ENCODE data around the gene ARHGAP6.
A peak's percentile ranks its signal among the peaks of the same experiment; 100 is the strongest.
"Not testable (repeated sequence)": the region's sequence is repeated elsewhere in the genome, so short reads cannot be mapped to it uniquely, and the experiment has no call there.

Gene ARHGAP6

GRCh38 chrX:11567528-11568220, 98.0 kb downstream of the ARHGAP6 start:
- no peak for DNase-seq

- no peak for DNase-seq
Observed at GRCh38 chrX:11566789-11567188, 98.9 kb downstream of the ARHGAP6 start.

- DNase-seq: no peak
Observed at GRCh38 chrX:11566173-11566572, 99.5 kb downstream of the ARHGAP6 start.

GRCh38 chrX:11564546-11564945, 101.2 kb downstream of the ARHGAP6 start:
- DNase-seq: no peak

GRCh38 chrX:11562570-11562969, 103.2 kb downstream of the ARHGAP6 start:
- DNase-seq: no peak

GRCh38 chrX:11558972-11559371, 106.7 kb downstream of the ARHGAP6 start:
- no peak for DNase-seq

GRCh38 chrX:11557120-11557519, 108.6 kb downstream of the ARHGAP6 start:
- no peak for DNase-seq

- no peak for DNase-seq
Observed at GRCh38 chrX:11555759-11556158, 110.0 kb downstream of the ARHGAP6 start.

GRCh38 chrX:11553594-11553993, 112.1 kb downstream of the ARHGAP6 start:
- DNase-seq: no peak

- DNase-seq: no peak
Observed at GRCh38 chrX:11551151-11551550, 114.6 kb downstream of the ARHGAP6 start.

GRCh38 chrX:11546917-11547316, 118.8 kb downstream of the ARHGAP6 start:
- no peak for DNase-seq

- no peak for DNase-seq
Observed at GRCh38 chrX:11543249-11543648, 122.5 kb downstream of the ARHGAP6 start.

GRCh38 chrX:11541510-11541909, 124.2 kb downstream of the ARHGAP6 start:
- no peak for DNase-seq

- no peak for DNase-seq
Observed at GRCh38 chrX:11540532-11541377, 125.0 kb downstream of the ARHGAP6 start.

- DNase-seq: no peak
Observed at GRCh38 chrX:11537141-11537540, 128.6 kb downstream of the ARHGAP6 start.

GRCh38 chrX:11535156-11535919, 130.4 kb downstream of the ARHGAP6 start:
- DNase-seq: no peak

GRCh38 chrX:11533199-11533651, 132.5 kb downstream of the ARHGAP6 start:
- DNase-seq: peak; percentile 54

GRCh38 chrX:11532291-11533078, 133.2 kb downstream of the ARHGAP6 start:
- no peak for DNase-seq

- DNase-seq: no peak
Observed at GRCh38 chrX:11531226-11531625, 134.5 kb downstream of the ARHGAP6 start.

- DNase-seq: no peak
Observed at GRCh38 chrX:11530621-11531020, 135.1 kb downstream of the ARHGAP6 start.

GRCh38 chrX:11528623-11529022, 137.1 kb downstream of the ARHGAP6 start:
- no peak for DNase-seq

- no peak for DNase-seq
Observed at GRCh38 chrX:11525685-11526084, 140.0 kb downstream of the ARHGAP6 start.

- DNase-seq: not testable (repeated sequence)
Observed at GRCh38 chrX:11519234-11519633, 146.5 kb downstream of the ARHGAP6 start.
